GDM1 (cell line): ENCODE results near the gene YDJC.
"Not testable (repeated sequence)": the region's sequence is repeated elsewhere in the genome, so short reads cannot be mapped to it uniquely, and the experiment has no call there.

ENCODE experiments used
- DNase-seq: peaks from one replicate; lab custom pipeline; 2025; lab: John Stamatoyannopoulos, UW

Gene YDJC

DNA sequence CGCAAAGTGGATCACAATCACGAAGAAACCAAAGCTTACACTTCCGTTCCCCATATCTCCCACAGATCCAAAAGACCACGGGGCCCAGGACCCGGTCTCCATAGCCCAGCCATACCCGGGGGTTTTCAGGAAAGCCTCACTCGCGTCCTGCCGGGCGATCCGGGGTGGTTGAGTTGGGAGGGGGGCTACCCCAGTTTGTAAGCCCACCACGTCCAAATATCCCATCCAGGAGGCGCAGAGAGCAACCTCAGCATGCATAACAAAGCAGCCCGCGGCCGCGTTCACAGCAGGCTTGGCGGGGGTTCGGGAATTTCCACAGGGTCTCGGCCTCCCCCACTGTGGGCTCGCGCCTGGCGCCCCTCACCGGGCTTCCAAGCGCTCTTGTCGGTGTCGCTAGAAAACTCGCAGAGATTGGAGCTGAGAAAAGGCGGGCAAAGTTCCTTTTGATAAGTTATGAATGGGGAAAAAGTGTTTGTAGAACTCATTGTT, 21.7 kb upstream of the YDJC start:
- DNase-seq: no peak

GRCh38 chr22:21650823-21651520, 21.1 kb upstream of the YDJC start:
- no peak for DNase-seq

GRCh38 chr22:21650280-21650679, 20.5 kb upstream of the YDJC start:
- DNase-seq: no peak

GRCh38 chr22:21646608-21647590, 17.1 kb upstream of the YDJC start:
- DNase-seq: peak; percentile 62

- not testable (repeated sequence) for DNase-seq
Observed at GRCh38 chr22:21645513-21645912, 15.7 kb upstream of the YDJC start.

DNA sequence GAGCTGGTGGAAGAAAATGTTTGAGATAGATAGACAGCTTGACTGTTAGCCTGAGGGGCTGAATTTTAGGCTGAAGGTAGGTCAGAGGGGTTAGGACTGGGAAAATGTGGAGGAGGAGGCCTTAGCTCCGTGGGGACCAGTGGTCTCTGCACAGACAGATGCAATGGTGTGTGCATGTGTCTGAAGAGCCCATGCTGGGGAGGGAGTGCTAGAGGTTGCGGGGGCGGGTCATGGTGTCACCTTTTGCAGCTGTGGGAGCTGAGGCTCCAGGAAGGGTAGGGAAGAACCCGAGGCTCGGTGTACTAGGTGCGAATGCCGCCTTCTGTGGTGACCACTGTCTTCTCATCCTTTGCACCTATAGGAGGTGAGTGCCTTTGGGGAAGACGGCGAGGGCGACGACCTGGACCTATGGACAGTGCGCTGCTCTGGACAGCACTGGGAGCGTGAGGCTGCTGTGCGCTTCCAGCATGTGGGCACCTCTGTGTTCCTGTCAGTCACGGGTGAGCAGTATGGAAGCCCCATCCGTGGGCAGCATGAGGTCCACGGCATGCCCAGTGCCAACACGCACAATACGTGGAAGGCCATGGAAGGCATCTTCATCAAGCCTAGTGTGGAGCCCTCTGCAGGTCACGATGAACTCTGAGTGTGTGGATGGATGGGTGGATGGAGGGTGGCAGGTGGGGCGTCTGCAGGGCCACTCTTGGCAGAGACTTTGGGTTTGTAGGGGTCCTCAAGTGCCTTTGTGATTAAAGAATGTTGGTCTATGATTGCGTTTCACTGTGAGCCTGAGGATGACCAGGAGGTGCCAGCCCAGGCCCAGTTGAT, 13.9 kb upstream of the YDJC start:
- no peak for DNase-seq

GRCh38 chr22:21642584-21643448, 13.0 kb upstream of the YDJC start:
- peak; percentile 35 for DNase-seq

- peak; percentile 97 for DNase-seq
Observed at GRCh38 chr22:21641789-21642583, 12.2 kb upstream of the YDJC start, which contains the start of gene SDF2L1. TSS of gene SDF2L1 (plus strand) at chr22:21642302. CDS start at chr22:21642337, 35 bp downstream.

GRCh38 chr22:21641417-21641788, 11.6 kb upstream of the YDJC start:
- DNase-seq: no peak

DNA sequence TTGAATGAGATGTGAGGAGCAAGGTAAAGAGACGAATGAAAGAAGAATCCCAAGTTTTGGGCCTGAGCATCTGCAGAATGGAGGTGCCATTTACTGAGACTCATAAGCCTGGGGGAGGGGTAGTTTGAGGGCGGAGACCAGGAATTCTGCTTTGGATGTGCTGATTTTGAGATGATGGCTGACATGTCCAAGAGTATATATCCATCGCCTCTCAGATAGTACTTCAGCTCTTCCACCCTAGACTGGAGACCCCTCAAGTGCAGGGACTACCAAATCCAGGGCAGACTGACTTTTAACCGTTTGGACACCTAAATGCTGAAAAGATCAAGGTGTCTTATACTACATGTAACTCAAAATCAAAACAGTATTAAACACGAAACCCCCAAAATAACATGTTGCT, 11.0 kb upstream of the YDJC start:
- DNase-seq: no peak

- no peak for DNase-seq
Observed at GRCh38 chr22:21639359-21639758, 9.5 kb upstream of the YDJC start.

- DNase-seq: not testable (repeated sequence)
Observed at GRCh38 chr22:21637450-21637849, 7.6 kb upstream of the YDJC start.

GRCh38 chr22:21636629-21637218, 6.9 kb upstream of the YDJC start:
- DNase-seq: no peak

- no peak for DNase-seq
Observed at GRCh38 chr22:21635771-21636510, 6.1 kb upstream of the YDJC start.

DNA sequence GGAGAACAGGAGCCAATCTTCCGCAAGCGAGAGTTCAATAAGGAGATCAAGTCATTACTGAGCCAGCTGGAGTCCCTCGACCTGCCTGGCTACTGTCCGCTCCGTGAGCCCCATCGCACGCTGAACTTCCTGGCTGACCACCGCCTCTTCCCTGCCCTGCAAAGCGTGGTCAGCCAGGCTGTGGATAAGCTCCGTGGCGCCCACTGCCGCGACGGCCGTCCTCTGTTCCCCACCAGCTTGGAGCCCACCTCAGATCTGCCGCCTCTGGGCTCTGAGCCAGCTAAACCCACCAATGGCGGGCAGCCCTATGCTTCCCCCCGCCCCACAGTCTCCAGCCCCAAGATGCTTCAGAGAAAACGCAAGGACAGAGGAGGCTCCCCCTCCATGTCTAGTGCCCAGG, 5.0 kb upstream of the YDJC start:
- no peak for DNase-seq

GRCh38 chr22:21634081-21634480, 4.3 kb upstream of the YDJC start:
- DNase-seq: no peak

- DNase-seq: no peak
Observed at GRCh38 chr22:21633481-21633880, 3.7 kb upstream of the YDJC start.

DNA sequence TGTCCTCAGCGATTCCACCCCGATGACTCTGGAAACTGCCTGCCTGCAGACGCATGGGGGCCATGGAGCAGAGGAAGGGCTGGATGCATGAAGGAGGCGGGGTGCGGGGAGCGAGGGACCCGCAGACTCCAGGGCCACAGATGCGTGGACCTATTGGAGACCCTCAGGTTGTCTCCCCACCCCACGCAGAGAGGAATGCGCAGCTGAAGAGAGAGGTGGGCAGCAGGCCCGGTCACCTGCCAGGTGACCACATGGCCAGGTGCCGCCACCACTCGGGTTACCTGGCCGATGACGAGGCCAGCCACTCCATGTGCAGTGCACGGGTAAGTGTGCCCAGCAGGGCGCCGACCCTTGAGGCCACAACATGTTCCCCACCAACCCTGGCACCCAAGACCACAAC, 3.1 kb upstream of the YDJC start:
- no peak for DNase-seq

- DNase-seq: peak; percentile 56
Observed at GRCh38 chr22:21632237-21632895, 2.5 kb upstream of the YDJC start, which contains the start of gene CCDC116. TSS of gene CCDC116 (plus strand) at chr22:21632760. CDS start at chr22:21633182, 422 bp downstream.
